Neuron (in vitro differentiated cells): ENCODE data around the gene IFNA6.

Experiments
- H2AFZ ChIP-seq: one replicate; pipeline ENCODE4 v1.6.1; 2013; ENCODE audit warnings: low read depth, mild to moderate bottlenecking, inconsistent platforms, low read length, moderate library complexity
- H3K27me3 ChIP-seq: one replicate; pipeline ENCODE4 v1.6.1; 2013; ENCODE audit warnings: low read length; ENCODE audit not compliant: insufficient read depth
- H3K36me3 ChIP-seq: one replicate; pipeline ENCODE4 v1.6.1; 2013; ENCODE audit warnings: low read length; ENCODE audit not compliant: insufficient read depth
- H3K4me1 ChIP-seq: one replicate; pipeline ENCODE4 v1.6.1; 2013; ENCODE audit warnings: low read length; ENCODE audit not compliant: insufficient read depth
- H3K4me3 ChIP-seq: 2 replicates; pipeline ENCODE4 v1.5.1; 2013; ENCODE audit warnings: mild to moderate bottlenecking, low read length, moderate library complexity
- H3K9me3 ChIP-seq: one replicate; pipeline ENCODE4 v1.6.1; 2013; ENCODE audit warnings: low read length

IFNA6 gene

DNA sequence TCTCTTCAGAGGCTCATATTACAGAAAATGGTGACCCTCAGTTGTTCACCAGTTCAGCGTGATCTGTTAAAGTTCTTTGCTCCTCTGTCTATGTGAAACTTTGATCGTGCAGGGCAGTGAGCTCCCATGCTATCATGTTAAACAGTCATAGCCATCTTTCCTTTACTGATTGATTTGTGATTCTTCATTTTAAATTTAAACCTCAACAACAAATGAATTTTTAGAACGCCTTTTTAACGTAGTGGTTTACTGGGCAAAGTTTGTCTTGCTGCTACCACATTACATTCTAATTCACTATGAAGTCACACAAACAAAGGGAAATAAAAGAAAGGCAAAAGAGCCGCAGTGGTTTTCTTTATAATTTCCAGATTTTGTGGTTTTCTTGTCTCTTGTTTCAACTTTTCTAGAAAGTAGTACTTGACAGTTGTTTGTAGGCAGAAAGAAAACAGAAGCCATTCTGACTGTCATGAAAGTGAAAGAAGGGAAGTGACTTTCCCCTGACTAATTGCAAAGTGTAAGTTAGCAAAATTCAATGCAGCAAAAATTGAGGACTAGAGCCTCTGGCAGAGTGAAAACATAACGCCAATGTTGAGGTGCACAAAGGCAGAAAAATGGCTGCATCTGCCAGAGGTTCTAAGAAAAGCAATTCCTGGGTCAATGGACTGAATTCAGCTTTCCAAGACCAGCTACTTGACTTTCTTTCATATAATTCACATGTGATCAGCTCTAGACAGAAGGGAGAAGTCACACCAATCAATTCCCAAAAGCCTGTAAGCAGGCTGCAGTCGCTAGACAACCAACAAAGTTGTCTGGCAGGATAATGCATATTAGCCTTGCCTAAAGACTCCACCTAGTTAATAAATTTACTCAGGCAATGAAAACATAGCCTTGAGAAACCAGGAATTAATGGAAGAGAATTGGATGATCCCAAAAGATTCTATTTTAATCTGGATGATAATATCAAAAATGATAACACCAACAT, 7.1 kb upstream of the IFNA6 start:
- no peaks in the 10 kb centered on the region for H3K36me3 ChIP-seq
- H3K4me3 ChIP-seq, result no peak overlapping the region
- no peaks in the 10 kb centered on the region for H3K9me3 ChIP-seq
- H2AFZ ChIP-seq, result no peak overlapping the region
- peaks cover 2% of the 10 kb centered on the region for H3K4me1 ChIP-seq
- H3K27me3 ChIP-seq, result no peaks in the 10 kb centered on the region

DNA sequence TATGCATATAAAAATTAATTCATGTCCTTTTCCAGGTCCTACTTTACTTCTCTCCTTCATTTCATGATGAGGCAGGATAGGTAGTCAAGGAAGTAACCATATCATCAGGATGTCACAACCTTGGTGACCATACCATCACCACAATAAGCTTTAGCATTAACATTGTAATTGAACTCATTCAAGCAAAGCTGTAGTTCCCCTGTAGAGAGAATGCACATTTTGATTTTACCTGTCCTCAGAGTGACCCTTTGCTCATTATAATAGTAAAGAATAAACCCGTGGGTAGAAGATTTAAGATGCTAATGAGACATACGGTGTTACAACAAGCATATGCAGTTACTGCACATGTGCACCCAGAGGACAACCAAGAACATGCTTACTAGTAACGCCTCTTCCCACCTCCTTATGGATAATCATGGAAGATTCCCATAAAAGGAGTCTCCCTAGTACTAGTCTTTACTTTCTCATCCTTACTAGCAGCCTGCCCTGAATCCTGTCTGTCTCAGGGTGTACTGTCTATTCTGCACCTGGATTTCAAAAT, 2.2 kb downstream of the IFNA6 start:
- Histone ChIP-seq H3K4me3 (no peak overlapping the region), H3K9me3 (no peaks in the 10 kb centered on the region), H3K27me3 (no peaks in the 10 kb centered on the region), H3K36me3 (no peaks in the 10 kb centered on the region), H2AFZ (no peak overlapping the region), H3K4me1 (no peaks in the 10 kb centered on the region)

DNA sequence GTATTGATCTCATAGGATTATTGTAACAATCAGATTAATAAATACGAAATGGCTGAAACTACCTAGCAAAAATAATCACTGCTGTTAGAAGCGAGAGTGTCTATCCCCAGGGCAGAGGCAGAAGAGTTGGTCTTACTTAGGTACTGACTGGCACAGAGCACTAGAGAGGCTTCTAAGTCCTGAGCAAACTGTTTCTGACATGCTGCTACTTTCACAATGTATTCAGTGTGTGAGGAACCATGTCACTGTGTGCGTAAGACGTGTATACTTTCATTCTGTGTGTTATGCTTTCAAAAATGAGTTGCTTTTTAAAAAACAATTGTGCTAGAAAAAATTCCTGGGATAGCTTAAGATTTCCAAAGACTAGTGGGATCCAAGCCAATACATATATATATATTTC, 10.0 kb downstream of the IFNA6 start:
- no peaks in the 10 kb centered on the region for H3K36me3 ChIP-seq
- H3K27me3 ChIP-seq, result no peaks in the 10 kb centered on the region
- no peak overlapping the region for H2AFZ ChIP-seq
- H3K9me3 ChIP-seq, result no peaks in the 10 kb centered on the region
- H3K4me1 ChIP-seq, result no peaks in the 10 kb centered on the region
- no peak overlapping the region for H3K4me3 ChIP-seq

DNA sequence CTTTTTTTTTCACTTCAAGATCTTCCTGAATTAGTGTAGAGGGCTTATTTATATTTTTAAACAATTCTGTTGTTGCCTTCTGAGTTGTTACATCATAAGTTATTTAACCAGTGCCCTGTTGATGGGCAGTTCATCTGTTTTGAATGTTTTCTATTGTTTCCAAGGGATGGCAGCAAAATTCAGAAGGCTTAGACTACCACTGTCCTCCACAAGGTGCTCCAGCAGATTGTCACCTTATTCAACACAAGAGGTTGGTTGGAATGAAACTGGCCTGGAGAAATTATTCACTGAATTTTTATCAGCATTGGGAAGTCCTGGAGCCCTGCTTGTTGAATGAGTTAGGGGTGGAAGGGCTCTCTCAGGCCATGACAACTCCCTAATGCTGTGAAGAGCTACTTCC, 14.2 kb downstream of the IFNA6 start:
- Histone ChIP-seq H3K27me3 (no peaks in the 10 kb centered on the region), H3K4me3 (no peak overlapping the region), H3K36me3 (peaks cover 14% of the 10 kb centered on the region), H3K4me1 (peaks cover 27% of the 10 kb centered on the region), H2AFZ (no peak overlapping the region), H3K9me3 (no peaks in the 10 kb centered on the region)

DNA sequence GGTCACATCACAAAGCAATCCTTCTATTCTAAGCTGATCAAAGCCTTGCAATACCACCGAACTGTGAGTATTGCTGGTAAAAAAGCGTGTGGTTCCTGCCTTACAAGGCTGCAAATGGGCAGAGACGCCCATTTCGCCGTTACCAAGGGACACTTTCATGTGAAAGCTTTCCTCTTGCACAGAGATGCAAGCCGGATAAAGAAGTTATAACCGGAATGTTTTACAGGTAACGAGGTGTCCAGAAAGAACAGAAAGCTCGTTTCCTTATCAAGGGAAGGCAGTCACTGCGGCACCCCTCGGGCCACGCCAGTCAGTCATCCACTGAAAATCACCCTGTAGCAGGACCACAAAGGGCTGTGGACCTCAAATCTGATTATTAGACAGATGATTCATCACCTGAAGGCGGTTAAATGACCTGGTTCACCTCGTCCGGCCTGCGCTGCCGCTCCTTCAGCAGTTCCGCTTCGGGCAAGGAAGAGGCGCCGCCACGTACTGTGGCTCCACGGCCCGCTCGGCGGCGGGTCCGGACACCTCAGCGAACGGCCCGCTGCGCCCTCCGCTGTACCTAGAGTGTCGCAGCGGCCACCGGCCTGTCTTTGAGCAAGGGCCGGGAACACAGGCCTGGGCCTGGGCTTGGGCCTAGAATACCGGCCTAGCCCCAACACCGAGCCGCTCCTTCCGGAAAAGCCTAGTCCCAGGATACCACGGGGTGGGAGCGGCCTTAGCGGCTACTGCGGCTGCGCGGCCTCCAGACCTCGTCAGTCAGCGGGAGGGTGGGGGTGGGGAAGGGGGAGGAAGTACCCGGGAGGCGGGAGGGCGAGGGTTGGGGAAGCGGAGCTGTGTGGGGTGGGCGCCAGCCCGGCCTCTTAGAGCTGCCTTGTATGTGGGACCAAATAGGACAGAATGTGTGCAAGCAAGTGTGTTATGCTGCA, 15.7 kb downstream of the IFNA6 start, which contains the start of gene KLHL9:
Gene KLHL9 (minus strand): TSS at position 704 of the 932 bp plus-strand sequence. CDS start 545 bp downstream, at position 159.
- Histone ChIP-seq H3K27me3 (no peaks in the 10 kb centered on the region), H3K4me1 (peaks cover 28% of the 10 kb centered on the region), H3K4me3 (peak within 1 kb of the TSS; percentile 70)

DNA sequence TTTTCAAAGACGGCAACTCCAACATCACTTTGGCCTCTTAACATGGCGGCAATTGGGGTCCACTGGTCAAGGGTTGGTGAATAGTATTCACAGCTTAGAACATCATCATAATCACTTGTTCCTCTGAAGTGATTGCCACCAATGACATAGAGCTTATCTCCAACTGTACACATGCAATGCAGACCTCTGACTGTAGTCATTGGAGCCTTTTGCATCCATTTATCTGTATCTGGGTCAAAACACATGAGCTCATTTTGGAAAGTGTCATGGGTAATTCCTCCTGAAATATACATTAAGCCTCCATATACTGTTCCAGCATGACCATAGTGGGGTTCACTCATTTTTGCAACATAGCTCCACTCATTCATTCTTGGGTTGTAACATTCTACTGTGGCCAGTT, 17.5 kb downstream of the IFNA6 start:
- no peaks in the 10 kb centered on the region for H3K9me3 ChIP-seq
- peaks cover 28% of the 10 kb centered on the region for H3K4me1 ChIP-seq
- H3K4me3 ChIP-seq, result peak overlapping the region; percentile 70
- H2AFZ ChIP-seq, result no peak overlapping the region
- H3K36me3 ChIP-seq, result peaks cover 18% of the 10 kb centered on the region
- no peaks in the 10 kb centered on the region for H3K27me3 ChIP-seq

More for the DNA sequence above, 15.7 kb downstream of the IFNA6 start, which contains the start of gene KLHL9:
- Histone ChIP-seq H2AFZ (peak within 1 kb of the TSS; percentile 66), H3K9me3 (no peaks in the 10 kb centered on the region), H3K36me3 (peaks cover 17% of the 10 kb centered on the region)

DNA sequence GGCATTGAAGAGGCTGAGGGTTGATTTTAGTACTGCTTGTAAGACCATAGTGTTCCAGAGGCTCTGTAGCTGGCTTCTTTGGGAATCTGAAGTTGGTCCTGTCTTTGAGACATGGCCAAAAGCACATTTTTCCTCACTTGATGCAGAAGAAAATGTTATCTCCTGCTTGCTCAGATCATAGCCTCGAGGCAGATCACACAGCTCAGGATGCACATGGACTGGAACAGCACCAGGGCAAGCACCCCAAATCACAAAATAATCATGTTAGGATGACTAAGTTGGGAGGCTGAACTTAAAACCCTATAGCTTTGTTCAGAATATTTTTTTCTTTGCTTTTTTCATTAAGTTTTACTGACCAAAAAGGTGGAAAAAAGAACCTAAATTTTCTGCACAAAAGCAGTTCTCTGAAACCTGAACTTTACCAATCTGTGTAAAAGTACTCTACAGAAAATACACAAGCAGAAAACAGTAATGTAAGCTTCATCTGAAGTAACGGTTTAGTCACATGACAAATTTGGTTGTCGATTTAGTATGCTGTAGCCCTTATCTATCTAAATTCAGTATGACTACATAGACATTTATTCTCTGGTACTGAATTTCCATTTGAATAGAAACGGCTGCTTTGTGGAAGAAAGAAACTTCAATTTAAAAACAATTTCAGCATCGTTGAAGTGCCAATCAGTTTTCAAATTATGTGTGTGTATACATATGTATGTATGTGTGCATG, 18.8 kb downstream of the IFNA6 start:
- H3K36me3 ChIP-seq, result peaks cover 18% of the 10 kb centered on the region
- peak overlapping the region; percentile 6 for H3K4me3 ChIP-seq
- peaks cover 28% of the 10 kb centered on the region for H3K4me1 ChIP-seq
- no peaks in the 10 kb centered on the region for H3K27me3 ChIP-seq
- no peaks in the 10 kb centered on the region for H3K9me3 ChIP-seq
- H2AFZ ChIP-seq, result no peak overlapping the region

DNA sequence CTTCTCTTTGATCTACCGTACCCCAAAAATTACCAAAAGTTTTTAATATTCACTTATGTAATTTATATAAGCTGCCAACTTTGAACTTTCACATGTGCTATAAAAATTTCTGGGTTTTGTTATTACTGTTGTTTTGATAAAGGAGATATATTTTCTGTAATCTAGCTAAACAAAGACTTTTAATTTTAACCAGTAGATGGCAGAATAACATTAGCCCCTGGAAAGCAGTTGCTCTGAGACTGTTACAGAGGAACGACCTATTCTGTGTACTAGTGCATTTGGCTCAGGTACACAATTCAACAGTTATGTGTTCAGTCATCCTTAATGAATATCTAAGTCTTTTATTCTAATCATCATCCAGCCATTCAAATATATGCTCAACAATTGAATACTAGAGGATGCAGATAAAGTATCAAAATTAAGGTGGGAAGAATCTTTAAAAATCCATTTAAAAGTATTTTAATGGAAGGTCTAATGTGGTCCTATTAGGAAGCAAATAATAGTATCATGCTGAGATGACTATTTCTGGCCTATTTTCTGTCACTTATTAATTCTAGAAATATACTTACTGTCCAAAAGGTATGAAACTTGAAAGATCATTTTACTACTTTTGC, 24.1 kb downstream of the IFNA6 start:
- no peaks in the 10 kb centered on the region for H3K27me3 ChIP-seq
- no peak overlapping the region for H3K4me3 ChIP-seq
- H3K36me3 ChIP-seq, result peaks cover 27% of the 10 kb centered on the region
- no peaks in the 10 kb centered on the region for H3K9me3 ChIP-seq
- H2AFZ ChIP-seq, result no peak overlapping the region
- H3K4me1 ChIP-seq, result peaks cover 2% of the 10 kb centered on the region

DNA sequence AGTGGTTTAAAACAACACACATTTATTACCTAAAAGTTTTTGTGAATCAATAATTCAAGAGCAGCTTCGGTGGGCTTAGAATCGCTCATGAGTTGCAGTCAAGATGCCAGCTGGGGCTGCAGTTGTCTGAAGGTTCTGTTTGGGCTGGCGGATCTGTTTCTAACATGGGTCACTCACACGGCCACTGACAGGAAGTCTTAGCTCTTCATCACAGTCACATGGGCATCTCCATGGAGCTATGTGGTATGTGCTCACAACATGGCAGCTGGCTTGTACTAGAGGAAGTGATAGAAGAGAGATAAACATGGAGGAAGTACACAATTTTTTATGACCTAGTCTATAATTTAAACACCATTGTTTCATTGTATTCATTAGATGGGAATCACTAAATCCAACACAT, 26.6 kb downstream of the IFNA6 start:
- Histone ChIP-seq H2AFZ (no peak overlapping the region), H3K4me1 (no peaks in the 10 kb centered on the region), H3K9me3 (no peaks in the 10 kb centered on the region), H3K36me3 (peaks cover 24% of the 10 kb centered on the region), H3K27me3 (no peaks in the 10 kb centered on the region), H3K4me3 (no peak overlapping the region)

DNA sequence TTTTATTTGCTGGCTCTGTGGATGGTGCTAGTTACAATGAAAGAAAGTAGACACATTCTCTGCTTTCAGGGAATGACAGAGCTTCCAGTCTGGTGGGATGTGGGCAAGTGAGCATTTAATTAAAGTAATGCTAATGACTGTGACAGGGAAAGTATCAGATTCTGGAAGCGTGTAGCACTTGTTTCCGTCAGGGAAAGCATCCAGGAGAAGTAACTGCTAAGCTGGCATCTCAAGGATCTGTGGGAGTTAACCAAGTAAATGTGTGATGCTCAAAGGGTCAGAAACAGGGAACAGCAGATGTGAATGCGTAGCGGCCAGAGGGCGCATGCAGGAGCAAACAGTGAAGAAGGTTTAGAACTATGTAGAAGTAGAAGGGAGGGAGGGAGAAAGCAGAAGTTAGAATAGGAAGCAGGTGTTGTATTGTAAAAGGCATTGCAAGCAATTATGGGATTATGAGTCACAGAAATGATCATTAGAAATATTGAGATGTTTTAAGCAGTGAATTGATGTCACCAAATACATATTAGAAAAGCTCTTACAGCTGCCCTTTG, 27.7 kb downstream of the IFNA6 start:
- no peak overlapping the region for H3K4me3 ChIP-seq
- H2AFZ ChIP-seq, result no peak overlapping the region
- peaks cover 24% of the 10 kb centered on the region for H3K36me3 ChIP-seq
- H3K4me1 ChIP-seq, result peaks cover 5% of the 10 kb centered on the region
- H3K9me3 ChIP-seq, result no peaks in the 10 kb centered on the region
- H3K27me3 ChIP-seq, result no peaks in the 10 kb centered on the region

DNA sequence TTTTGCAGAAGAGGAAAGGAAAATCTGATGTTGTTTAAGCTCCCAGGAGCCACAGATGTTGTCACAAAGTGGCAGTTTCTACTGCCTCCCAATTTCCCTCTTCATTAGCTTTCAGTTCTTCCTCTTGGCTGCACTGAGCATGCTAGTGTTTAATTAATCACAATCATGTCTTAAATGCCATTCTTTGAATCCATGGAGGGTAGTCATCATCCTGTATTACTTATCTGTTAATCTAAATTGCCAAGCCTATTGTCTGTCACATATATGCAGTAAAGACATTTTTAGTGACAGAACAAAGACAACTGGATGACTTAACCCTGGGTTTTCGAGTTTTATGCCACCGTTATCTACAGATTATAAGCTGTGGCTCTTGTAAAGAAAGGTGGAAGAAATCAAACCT, 30.2 kb downstream of the IFNA6 start:
- H3K4me3 ChIP-seq, result no peak overlapping the region
- H3K27me3 ChIP-seq, result no peaks in the 10 kb centered on the region
- no peaks in the 10 kb centered on the region for H3K9me3 ChIP-seq
- H3K4me1 ChIP-seq, result peaks cover 12% of the 10 kb centered on the region
- H3K36me3 ChIP-seq, result peaks cover 24% of the 10 kb centered on the region
- H2AFZ ChIP-seq, result no peak overlapping the region
